Measurements from ENCODE around the gene APOBEC3G. TPM values are rescaled to one million over a fixed set of nuclear protein-coding genes. Genes with fewer than 3 reads are reported as not detected.

APOBEC3G gene
- total and polyA plus RNA-seq, 12 donors = 7.4 to 29.3 (median 15.7) TPM

GRCh38 chr22:39089928-39090327 lies 12.9 kb downstream of the APOBEC3G start:
- DNase-seq = no peak

GRCh38 chr22:39090426-39091064 lies 13.5 kb downstream of the APOBEC3G start:
- H3K36me3 ChIP-seq (replicated peaks in 1 of 2) = no peaks in the 10 kb centered on the region
- H3K27ac ChIP-seq = no peak overlapping the region
- intact Hi-C loops (cut with DNase I) = no loop called here
- 35 to 75% (median 62%) methylated on average over 5 to 15 of the region's 15 CpGs for WGBS, 4 donors
- TF ChIP-seq POLR2A (IDR thresholded peaks at IDR 0.05) = no peak
- TF ChIP-seq CTCF (IDR thresholded peaks at IDR 0.05) = no peak
- H3K4me3 ChIP-seq = no peak overlapping the region
- no peaks in the 10 kb centered on the region for H3K4me1 ChIP-seq (replicated peaks in 1 of 2)
- DNase-seq = peak in 1 of 7 donors; percentile 19
- no peaks in the 10 kb centered on the region for H3K27me3 ChIP-seq
- H3K9me3 ChIP-seq (replicated peaks in 1 of 3) = no peaks in the 10 kb centered on the region

More at GRCh38 chr22:39089928-39090327, 12.9 kb downstream of the APOBEC3G start:
- H3K9me3 ChIP-seq (replicated peaks in 1 of 3) = no peaks in the 10 kb centered on the region
- H3K36me3 ChIP-seq (replicated peaks in 1 of 2) = no peaks in the 10 kb centered on the region
- TF ChIP-seq POLR2A (IDR thresholded peaks at IDR 0.05) (no peak), CTCF (IDR thresholded peaks at IDR 0.05) (no peak)
- no peak overlapping the region for H3K4me3 ChIP-seq
- intact Hi-C loops (cut with DNase I) = no loop called here
- no peaks in the 10 kb centered on the region for H3K27me3 ChIP-seq
- peak overlapping the region in 1 of 5 donors; percentile 10 for H3K27ac ChIP-seq
- H3K4me1 ChIP-seq (replicated peaks in 1 of 2) = no peaks in the 10 kb centered on the region
- WGBS, 4 donors = 52 to 79% (median 75%) methylated on average over 3 to 6 of the region's 6 CpGs

- TF ChIP-seq CTCF (IDR thresholded peaks at IDR 0.05) (no peak), POLR2A (IDR thresholded peaks at IDR 0.05) (no peak)
- no peak overlapping the region for H3K27ac ChIP-seq
- H3K4me3 ChIP-seq = no peak overlapping the region
- DNase-seq = no peak
- 81 to 87% (median 83%) methylated on average over 10 to 23 of the region's 23 CpGs for WGBS, 4 donors
- H3K4me1 ChIP-seq (replicated peaks in 1 of 2) = no peaks in the 10 kb centered on the region
- no peaks in the 10 kb centered on the region for H3K9me3 ChIP-seq (replicated peaks in 1 of 3)
- no peaks in the 10 kb centered on the region for H3K27me3 ChIP-seq
- H3K36me3 ChIP-seq (replicated peaks in 1 of 2) = no peaks in the 10 kb centered on the region
- intact Hi-C loops (cut with DNase I) = no loop called here
These were observed 14.3 kb downstream of the APOBEC3G start for GRCh38 chr22:39091126-39092081.

GRCh38 chr22:39092111-39092862 lies 15.2 kb downstream of the APOBEC3G start:
- DNase-seq = no peak
- Histone ChIP-seq H3K27ac (no peak overlapping the region), H3K36me3 (replicated peaks in 1 of 2) (no peaks in the 10 kb centered on the region), H3K4me3 (no peak overlapping the region), H3K27me3 (no peaks in the 10 kb centered on the region), H3K4me1 (replicated peaks in 1 of 2) (no peaks in the 10 kb centered on the region), H3K9me3 (replicated peaks in 1 of 3) (no peaks in the 10 kb centered on the region)
- intact Hi-C loops (cut with DNase I) = no loop called here
- TF ChIP-seq POLR2A (IDR thresholded peaks at IDR 0.05) (no peak), CTCF (IDR thresholded peaks at IDR 0.05) (no peak)
- WGBS, 4 donors = 73 to 80% (median 77%) methylated on average over 8 of the region's 8 CpGs

All from adrenal gland (tissue), 12 donors.